NCI-H2107 treated with DMSO at 0.1 percent for 48 hours (cell line): Measurements from ENCODE around the gene GRK2.
"Not testable (repeated sequence)": the region's sequence is repeated elsewhere in the genome, so short reads cannot be mapped to it uniquely, and the experiment has no call there.

ENCODE experiments used
- DNase-seq: peaks from one replicate; lab custom pipeline; 2025; ENCODE audit not compliant: unreplicated experiment; lab: John Stamatoyannopoulos, UW

Gene GRK2

DNA sequence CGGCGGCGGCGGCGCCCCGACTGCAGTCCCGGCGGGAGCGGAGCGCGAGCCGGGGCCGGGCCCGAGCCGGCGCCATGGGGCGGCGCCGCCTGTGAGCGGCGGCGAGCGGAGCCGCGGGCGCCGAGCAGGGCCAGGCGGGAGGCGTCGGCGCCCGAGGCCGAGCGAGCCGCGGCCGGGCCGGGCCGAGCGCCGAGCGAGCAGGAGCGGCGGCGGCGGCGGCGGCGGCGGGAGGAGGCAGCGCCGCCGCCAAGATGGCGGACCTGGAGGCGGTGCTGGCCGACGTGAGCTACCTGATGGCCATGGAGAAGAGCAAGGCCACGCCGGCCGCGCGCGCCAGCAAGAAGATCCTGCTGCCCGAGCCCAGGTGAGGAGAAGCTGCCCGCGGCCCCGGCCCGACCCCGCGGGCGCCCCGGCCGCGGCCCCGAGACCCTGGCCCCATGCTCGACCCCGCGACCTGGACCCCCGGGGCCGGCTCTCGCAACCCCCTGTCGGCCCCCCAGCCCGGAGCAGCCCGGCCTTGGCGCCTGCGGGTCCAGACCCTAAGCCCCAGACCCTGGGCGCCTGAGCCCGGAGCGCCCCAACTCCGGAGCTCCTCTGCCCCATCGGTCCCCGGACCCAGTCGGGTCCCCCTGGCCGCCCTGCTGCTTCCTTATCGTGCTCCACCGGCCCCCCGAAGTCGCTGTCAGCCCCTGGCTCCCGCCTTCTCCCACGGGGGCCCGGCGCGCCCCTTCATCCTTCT, at the start of gene GRK2:
Gene GRK2, plus strand, starts transcription at position 25 of the 739 bp plus-strand sequence. Its CDS starts 227 bp downstream, at position 252.
- DNase-seq: peak; percentile 19

DNA sequence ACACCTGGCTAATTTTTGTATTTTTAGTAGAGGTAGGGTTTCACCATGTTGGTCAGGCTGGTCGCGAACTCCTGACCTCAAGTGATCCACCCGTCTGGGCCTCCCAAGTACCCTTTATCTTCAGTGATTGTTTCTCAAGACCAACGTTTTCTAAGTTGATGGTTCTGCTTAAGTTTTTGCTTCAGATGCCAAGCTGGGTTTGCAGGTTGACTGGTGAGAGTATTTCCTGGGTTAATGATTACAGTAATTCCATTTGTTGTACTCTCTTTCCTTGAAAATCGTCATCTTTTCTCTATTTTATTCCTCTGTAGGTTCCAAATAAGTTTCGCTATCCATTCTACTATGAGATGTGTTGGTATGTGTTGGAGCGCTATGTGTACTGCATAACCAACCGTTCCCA, 38.5 kb upstream of the GRK2 start:
- no peak for DNase-seq

DNA sequence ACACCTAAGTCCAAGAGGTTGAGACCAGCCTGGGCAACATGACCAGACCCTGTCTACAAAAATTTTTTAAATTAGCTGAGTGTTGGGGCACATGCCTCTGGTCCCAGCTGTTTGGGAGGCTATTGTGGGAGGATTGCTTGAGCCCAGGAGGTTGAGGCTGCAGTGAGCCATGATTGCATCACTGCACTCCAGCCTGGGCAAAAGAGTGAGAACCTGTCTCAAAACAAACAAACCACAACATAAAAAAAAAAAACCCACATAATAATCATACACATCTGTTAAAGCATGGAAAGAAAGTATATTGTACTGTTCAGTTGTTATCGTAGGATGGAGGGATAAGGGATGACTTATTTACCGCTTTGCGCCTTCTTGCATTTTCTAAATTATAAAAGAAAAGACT, 35.9 kb upstream of the GRK2 start:
- no peak for DNase-seq

DNA sequence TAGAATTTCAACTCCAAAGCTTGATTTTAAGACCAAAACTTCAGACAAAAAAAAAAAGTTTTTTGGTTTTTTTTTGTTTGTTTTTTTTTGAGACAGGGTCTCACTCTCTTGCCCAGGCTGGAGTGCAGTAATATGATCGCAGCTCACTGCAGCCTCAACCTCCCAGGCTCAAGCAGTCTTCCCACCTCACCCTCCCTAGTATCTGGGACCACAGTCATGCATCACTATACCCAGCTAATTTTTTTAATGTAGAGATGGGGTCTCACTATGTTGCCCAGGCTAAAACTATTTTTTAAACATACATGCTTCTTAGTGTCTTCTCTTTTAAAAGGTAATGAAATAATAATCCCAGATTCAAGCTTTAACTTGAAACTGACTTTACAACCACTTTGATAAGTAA, 35.4 kb upstream of the GRK2 start:
- DNase-seq: no peak

DNA sequence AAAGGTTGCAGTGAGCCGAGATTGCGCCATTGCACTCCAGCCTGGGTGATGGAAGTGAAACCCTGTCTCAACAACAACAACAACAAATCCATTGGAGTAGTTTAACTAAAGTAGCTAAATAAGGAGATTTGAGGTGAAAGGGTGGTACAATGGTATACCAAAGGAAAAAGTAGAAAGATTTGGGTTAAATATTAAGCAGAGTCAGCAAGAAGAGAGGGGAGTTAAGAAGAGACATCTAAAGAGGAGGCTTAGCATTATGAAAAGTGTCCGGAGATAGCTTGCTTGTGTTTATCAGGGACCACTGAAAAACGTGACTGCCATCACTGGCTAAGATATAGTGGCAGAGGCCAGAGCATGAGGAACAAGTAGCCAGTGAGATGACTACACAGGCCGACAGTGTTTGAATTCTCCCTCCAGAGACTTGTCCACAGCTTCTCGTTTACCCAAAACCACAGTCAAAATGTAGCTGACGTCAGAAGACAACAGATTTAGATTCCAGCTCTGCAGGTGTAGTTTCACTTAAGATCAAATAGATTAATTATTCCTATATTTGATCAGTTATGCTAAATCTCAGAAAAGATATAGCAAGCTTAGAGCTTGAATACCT, 32.6 kb upstream of the GRK2 start:
- DNase-seq: no peak

DNA sequence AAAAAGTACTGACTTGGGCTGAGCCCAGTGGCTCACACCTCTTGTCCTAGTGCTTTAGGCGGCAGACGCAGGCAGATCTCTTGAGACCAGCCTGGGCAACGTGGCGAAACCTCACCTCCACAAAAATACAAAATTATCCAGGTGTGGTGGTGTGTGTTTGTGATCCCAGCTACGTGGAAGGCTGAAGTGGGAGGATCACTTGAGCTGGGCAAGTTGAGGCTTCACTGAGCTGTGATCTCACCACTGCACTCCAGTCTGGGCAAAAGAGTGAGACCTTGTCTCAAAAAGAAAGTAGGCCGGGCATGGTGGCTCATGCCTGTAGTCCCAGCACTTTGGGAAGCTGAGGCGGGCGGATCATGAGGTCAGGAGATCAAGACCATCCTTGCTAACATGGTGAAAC, 31.7 kb upstream of the GRK2 start:
- DNase-seq: not testable (repeated sequence)

DNA sequence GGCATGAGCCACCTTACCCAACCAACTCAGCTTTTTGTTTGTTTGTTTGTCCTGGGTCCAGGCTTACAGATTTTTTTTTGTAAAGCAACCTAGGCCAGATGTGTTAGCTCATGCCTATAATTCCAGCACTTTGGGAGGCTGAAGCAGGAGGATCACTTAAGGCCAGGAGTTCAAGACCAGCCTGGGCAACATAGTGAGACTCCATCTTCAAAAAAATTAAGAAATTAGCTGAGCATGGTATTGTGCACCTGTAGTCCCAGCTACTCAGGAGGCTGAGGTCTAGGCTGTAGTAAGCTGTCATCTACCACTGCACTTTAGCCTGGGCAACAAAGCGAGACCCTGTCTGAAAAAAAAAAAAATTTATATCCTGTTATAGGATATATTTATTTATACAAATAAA, 28.7 kb upstream of the GRK2 start:
- no peak for DNase-seq

DNA sequence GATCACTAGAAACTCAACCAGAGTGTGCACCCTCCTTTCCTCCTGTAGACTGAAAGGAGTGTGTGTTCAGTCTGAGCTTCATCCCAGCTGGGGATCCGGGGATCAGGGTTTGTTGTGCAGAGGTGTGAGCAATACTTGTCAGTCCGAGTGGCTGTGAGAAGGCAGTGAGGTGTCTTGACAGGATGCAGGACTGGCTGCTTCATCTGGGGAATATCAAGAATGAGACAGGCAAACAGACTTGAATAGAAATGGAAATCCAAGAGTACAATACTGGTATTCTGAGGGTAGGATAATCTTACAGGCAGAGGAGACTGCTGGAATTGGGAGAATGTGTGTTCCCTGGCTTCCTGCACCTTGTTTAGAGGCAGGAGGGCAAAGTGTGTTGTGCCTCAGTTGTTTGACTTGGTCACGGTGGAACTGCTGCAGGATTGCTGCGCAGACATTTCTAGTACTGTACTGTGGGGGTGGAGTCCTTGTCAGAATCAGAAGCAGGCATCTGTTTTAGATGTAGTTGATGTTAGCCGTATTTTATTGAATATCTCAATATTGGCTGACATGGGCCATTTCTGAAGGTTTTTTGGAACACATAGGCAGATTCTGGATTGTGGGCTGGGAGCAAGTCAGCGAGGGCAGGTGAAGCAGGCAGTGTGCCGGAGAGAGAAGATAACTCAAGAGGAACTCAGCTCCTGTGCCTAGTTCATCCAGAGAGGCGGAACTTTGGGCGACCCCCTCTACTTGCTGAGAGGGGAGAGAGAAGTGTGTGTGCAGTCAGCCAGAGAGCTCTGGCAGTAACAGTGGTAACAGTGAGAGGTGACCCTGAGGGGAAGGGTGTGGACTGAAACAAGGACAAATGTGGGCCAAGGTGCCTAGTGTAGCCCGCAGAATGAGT, 27.1 kb upstream of the GRK2 start:
- DNase-seq: no peak

DNA sequence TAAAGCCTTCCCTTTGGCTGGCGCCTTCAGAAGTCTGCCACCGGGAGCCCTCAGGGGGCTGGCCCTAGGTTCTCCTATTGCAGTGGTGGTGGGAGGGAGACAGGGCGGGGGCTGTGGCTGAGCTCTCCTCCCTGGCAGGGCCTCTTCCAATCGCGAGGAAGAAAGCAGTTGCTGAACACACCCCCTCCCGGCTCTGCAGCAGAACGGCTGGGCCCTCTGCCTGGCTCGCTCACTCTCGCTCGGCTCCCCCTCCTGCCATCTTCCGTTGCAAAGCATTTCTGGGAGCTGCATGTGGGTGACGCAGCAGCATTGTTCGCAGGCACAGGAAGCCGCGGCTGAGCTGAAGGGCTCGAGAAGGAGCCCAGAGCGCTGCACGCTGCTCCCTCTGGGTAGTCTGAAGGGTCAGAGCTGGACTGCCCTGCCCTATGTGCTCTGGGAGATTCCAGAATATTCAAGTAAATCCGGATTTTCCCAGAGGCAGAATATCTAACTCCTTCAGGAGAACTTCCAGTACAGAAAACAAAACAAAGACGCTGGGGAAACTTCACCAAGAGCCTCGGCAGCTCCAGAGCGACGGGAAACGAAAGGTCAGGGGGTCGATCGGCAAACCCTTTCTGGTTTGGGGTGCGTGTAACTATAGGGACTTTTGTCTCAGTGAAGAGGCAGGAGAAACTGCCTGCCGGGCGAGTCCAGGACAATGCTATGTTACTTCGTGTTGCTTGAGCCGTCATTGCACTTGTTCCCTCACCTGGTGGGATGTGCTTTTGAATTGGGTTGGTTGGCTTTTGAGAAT, 26.3 kb upstream of the GRK2 start:
- DNase-seq: peak; percentile 97

DNA sequence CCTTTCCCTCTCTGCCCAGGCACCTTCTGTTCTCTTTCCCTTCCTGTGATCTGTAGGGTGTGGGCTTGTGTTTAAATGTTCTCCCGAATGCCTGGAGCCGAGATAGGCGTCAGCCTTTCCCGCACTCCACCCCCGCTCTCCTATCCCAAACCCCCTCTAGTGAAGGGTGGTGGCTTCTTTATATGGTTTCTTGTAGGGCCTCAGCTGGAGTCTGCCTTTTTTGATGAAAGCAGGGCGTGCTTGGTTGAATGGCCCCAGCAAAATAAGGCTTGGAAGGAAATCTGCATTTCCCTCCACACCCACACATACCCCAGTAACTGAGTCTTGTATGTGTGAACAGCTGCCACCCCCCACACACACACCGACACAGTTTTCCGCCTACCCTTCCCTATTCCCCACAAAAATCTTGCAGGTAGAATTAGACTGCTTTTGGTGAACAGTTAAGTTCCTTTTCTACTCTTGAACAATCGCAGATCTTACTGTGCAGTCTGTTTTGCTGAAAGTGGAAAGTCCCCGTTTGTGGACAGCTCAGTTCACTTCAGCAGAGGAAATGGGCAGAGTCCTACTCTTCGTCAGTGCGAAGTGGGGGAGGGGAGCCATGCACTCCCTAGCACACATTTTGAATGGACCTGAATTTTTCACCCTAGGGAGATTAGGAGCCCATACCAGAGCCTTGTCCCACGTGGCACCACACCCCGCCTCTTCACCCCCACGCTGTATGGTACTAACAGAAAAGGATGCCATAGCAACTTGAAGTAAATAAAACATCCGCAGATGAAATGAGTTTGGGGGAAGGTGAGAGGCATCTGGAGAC, 25.5 kb upstream of the GRK2 start:
- DNase-seq: peak; percentile 16

DNA sequence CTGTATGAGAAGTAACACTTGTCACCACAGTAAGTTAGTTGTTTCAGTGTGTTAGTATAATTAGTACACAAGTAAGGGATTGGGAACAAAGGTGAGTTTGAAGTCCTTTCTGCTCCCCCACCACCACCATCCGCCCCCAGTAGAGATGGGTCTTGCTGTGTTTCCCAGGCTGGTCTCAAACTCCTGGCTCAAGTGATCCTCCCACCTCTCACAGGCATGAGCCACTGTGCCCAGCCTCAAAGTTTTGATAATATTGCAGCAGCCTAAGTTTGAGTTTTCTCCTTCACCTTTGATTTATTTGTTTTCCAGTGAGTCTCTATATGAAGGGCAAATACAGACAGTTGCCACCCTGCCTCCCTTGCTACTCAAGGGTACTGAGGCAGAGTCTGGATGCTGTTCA, 23.7 kb upstream of the GRK2 start:
- DNase-seq: no peak

DNA sequence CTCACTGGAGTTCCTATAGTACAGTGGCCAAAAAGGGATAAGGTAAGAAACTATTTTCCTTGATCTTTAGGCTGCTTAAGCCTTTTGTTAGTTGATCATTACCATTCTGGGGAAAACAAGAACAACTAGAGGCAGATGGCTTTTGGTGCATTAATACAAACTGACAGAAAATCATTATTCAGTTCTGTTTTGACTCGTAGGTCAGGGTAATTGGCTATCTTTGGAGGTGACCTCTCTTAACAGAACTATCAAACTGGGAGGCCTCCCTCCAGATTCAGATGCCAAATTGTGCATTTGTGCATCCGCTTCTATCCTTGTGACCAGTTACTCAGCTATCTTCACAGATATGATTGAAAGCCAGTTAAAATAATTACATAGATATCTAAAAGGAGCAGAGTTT, 23.2 kb upstream of the GRK2 start:
- DNase-seq: no peak

DNA sequence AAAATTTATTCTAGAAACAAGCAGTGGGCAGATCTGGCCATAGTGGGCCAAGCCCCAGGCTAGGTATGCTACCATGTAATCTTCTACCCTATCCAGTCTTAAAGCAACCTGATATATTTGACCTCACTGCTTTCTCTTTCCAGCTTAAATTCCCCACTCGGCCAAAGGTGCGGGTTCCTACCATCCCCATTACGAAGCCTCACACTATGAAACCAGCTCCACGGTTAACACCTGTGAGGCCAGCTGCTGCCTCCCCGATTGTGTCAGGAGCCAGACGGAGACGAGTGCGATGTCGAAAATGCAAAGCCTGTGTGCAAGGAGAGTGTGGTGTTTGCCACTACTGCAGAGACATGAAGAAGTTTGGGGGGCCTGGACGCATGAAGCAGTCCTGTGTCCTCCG, 21.2 kb upstream of the GRK2 start:
- DNase-seq: no peak

DNA sequence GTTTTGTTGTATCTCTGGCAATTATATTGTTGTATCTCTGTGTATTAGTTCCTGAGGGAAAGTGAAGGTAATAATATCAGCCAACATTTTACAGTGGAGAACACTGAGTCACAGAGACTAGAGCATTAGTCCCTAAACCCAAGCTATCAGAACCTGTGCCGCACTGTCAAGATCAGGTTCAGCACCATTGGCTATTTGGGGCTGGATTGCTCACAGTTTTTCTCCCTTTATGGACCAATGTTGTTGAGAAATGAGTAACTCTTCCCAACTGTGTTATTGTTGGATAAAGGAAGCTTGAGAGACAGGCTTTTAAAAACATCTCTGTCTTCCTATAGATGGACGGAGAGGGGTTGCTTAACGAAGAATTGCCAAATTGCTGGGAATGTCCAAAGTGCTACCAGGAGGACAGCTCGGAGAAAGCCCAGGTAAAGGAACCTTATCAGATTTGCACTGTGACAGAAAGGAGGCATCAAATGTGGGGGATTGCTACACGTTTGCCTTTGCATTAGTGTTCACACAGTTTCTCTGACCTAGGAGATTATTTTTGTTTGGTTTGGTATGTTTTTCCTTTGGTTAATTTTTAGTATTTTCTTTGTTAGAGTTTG, 18.2 kb upstream of the GRK2 start:
- DNase-seq: no peak

DNA sequence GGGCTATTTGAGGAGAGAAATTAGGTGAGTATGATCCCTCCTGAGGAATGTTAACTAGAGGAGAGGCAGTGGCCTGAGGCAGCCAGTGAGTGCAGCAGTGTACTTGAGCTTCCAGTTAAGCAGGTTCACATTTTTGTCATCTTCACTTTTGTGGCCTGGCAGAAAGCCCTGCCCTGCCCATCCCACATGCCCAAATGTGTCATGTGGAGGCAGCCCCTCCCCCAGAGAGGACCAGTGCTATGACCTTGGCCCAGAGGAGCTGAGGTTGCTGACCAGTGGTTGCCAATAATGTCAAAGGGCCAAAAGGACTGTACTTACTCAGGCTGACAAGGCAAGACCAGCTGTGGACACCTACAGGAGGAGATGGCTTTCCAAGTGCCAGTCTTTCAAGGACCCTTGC, 17.6 kb upstream of the GRK2 start:
- DNase-seq: no peak

DNA sequence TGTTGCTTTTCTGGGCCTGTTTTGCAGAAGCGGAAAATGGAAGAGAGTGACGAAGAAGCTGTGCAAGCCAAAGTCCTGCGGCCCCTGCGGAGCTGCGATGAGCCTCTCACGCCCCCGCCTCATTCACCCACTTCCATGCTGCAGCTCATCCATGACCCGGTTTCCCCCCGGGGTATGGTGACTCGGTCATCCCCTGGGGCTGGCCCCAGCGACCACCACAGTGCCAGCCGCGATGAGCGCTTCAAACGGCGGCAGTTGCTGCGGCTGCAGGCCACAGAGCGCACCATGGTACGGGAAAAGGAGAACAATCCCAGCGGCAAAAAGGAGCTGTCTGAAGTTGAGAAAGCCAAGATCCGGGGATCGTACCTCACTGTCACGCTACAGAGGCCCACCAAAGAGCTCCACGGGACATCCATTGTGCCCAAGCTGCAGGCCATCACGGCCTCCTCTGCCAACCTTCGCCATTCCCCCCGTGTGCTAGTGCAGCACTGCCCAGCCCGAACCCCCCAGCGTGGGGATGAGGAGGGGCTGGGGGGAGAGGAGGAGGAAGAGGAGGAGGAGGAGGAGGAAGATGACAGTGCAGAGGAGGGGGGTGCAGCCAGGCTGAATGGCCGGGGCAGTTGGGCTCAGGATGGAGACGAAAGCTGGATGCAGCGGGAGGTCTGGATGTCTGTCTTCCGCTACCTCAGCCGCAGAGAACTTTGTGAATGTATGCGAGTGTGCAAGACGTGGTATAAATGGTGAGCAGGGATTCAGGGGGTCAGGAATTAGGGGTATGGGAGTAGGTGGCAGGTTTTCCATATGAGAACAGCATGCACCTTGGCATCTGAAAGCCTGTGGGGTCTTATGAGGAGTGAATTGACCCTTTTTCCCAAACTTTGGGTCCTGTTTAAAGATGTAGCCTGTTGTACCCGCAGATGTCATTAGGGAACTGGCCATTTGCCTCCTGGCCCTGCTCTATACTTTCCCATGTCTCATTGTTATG, 15.9 kb upstream of the GRK2 start:
- DNase-seq: no peak

DNA sequence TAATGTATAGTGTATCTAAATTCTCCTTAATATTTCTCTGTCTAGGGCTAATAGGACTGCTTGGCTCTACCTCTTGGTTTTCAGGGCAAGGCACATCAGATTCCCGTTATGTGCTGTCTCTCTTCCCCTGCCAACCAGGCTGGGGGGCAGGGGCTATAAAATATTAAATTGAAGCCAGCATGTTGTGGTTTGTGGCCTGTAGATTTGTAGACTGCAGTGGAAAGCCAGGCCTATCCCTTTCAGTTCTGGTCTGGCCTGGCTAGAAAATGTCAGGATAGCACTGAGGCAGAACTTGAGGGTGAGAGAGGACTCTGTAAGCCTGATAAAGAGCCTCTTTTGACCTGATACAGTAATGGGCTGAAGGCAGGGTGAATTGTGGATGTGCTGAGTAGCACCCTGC, 14.4 kb upstream of the GRK2 start:
- no peak for DNase-seq

DNA sequence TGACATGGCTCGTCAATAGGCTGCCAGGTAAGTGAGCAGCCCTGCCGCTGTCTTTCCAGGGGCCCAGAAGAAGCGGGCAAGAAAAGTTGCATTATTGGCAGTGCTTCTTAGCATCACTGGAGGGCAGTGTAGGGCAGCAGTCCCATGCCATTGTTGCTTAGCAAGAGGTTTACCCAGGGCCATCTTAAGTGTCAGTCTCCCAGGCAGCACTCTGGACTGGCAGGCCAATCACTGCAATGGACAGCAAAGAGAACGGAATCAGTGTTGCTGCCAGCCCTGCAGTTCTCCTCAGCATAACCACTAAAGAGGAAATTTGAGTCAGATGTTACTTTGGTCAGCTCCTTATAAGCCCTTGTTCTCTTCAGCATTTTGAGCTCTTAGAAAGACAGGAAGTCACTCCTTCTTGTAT, 13.4 kb upstream of the GRK2 start:
- DNase-seq: no peak
